Measurements from ENCODE around the gene NKX1-2. TPM values are rescaled to one million over a fixed set of nuclear protein-coding genes. Genes with fewer than 3 reads are reported as not detected.

The NKX1-2 gene
- total and polyA plus RNA-seq, 2 experiments from 2014 or later = 9.8 to 39.4 TPM

- TF ChIP-seq POLR2AphosphoS5 (IDR thresholded peaks at IDR 0.05; ENCODE audit: low read depth) (no peak), EZH2 (IDR thresholded peaks at IDR 0.05; ENCODE audit: low read depth, unreplicated experiment) (no peak), CREB1 (CRISPR knock-in tag; IDR thresholded peaks at IDR 0.05; ENCODE audit: low read depth) (no peak), ETS1 (IDR thresholded peaks at IDR 0.05) (no peak)
Measured at GRCh38 chr10:124458473-124458872, 8.6 kb upstream of the NKX1-2 start (continued).

GRCh38 chr10:124455441-124455840 is 5.6 kb upstream of the NKX1-2 start:
- Mint-ChIP-seq H3K4me1 (peaks cover 76% of the 10 kb centered on the region), H3K36me3 (ENCODE audit: low read depth) (no peaks in the 10 kb centered on the region), H3K27ac (no peak overlapping the region), H3K27me3 (ENCODE audit: insufficient read depth, low read depth, poor library complexity) (peaks cover 33% of the 10 kb centered on the region), H3K9me3 (no peaks in the 10 kb centered on the region), H3K4me3 (no peak overlapping the region)
- Histone ChIP-seq H3K9me2 (ENCODE audit: insufficient read depth) (no peaks in the 10 kb centered on the region), H2AFZ (no peak overlapping the region), H3K4me3 (no peak overlapping the region), H4K20me1 (replicated peaks; ENCODE audit: insufficient read depth) (no peaks in the 10 kb centered on the region), H3K79me2 (replicated peaks; ENCODE audit: insufficient read depth) (no peaks in the 10 kb centered on the region), H3K4me1 (ENCODE audit: insufficient read depth) (peaks cover 78% of the 10 kb centered on the region), H3K4me2 (peak overlapping the region; percentile 70; the same call in 1 of the 2 replicates), H3F3A (replicated peaks; ENCODE audit: low read depth) (peaks cover 11% of the 10 kb centered on the region), H3K36me3 (ENCODE audit: insufficient read depth) (no peaks in the 10 kb centered on the region), H3K27me3 (ENCODE audit: insufficient read depth) (peaks cover 6% of the 10 kb centered on the region), H3K27ac (ENCODE audit: low read depth) (no peak overlapping the region)
- no peak for DNase-seq (ENCODE audit: low spot score)
- no peak for ATAC-seq
- TF ChIP-seq ZNF462 (CRISPR knock-in tag; IDR thresholded peaks at IDR 0.05) (no peak), POLR2AphosphoS5 (IDR thresholded peaks at IDR 0.05; ENCODE audit: low read depth) (no peak), ETS1 (IDR thresholded peaks at IDR 0.05) (no peak), ZNF114 (CRISPR knock-in tag; IDR thresholded peaks at IDR 0.05) (no peak), JUNB (IDR thresholded peaks at IDR 0.05; ENCODE audit: unreplicated experiment) (no peak), CTCF (conservative IDR thresholded peaks at IDR 0.05; ENCODE audit: low read depth in 2 of 2) (no peak), CREB1 (CRISPR knock-in tag; IDR thresholded peaks at IDR 0.05; ENCODE audit: low read depth) (no peak), ZNF331 (CRISPR knock-in tag; IDR thresholded peaks at IDR 0.05; ENCODE audit: low read depth) (no peak), REST (IDR thresholded peaks at IDR 0.05; ENCODE audit: unreplicated experiment) (no peak), NANOG (IDR thresholded peaks at IDR 0.05; ENCODE audit: borderline replicate concordance) (no peak), EZH2 (IDR thresholded peaks at IDR 0.05; ENCODE audit: low read depth, unreplicated experiment) (no peak)

All from GM23338 (cell line).